Right kidney (tissue), 9 donors: ENCODE results near the gene IRAK3.

ENCODE experiments used
- DNase-seq: peaks from one replicate; pipeline ENCODE4 v3.0.0-alpha.2; 2016
- long read RNA-seq, 8 donors: transcript quantifications; one replicate each; lab custom pipeline, GENCODE V29; 2026

The IRAK3 gene, protein sequence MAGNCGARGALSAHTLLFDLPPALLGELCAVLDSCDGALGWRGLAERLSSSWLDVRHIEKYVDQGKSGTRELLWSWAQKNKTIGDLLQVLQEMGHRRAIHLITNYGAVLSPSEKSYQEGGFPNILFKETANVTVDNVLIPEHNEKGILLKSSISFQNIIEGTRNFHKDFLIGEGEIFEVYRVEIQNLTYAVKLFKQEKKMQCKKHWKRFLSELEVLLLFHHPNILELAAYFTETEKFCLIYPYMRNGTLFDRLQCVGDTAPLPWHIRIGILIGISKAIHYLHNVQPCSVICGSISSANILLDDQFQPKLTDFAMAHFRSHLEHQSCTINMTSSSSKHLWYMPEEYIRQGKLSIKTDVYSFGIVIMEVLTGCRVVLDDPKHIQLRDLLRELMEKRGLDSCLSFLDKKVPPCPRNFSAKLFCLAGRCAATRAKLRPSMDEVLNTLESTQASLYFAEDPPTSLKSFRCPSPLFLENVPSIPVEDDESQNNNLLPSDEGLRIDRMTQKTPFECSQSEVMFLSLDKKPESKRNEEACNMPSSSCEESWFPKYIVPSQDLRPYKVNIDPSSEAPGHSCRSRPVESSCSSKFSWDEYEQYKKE
- long read RNA-seq, donor 1 = 0 reads
- long read RNA-seq, donor 2 = 0 reads
- long read RNA-seq, donor 3 = 0 reads
- long read RNA-seq, donor 4 = 0 reads
- long read RNA-seq, donor 5 = 0 reads
- long read RNA-seq, donor 6 = 0 reads
- long read RNA-seq, donor 7 = 0 reads
- long read RNA-seq, donor 8 = 0 reads

DNA sequence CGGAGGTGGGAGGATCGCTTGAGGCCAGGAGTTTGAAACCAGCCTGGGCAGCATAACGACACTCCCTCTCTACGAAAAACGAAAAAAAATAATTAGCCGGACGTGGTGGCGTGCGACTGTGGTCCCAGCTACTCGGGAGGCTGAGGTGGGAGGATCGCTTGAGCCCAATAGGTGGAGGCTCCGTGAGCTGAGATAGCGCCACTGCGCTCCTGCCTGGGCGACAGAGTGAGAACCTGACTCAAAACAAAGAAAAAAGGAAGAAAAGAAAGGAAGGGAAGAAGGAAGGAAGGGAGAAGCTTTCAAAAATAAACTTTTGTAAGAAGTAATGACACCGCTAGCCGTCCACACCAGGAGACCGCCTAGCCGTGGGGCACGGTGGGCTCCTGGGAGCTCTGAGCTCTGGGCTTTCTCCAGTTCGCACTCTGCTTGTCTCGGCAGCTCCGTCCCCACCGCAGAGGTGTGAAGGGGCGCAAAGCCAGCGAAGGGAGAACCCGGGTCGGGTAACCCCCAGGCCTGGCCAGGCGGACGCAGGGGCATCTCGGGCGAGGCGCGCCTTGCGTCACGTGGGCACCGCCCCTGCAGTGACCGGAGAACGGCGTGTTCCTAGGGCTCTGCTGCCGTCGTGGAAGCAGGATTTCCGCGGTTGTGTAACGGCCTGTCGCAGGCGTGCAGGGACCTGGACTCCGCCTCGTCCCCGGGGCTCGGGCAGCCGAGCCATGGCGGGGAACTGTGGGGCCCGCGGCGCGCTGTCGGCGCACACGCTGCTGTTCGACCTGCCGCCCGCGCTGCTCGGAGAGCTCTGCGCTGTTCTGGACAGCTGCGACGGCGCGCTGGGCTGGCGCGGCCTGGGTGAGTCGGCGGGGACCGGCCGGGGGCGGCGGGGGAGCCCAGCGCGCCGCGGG, at the start of gene IRAK3:
Gene IRAK3 (plus strand): TSS at position 631 of the 902 bp plus-strand sequence. CDS start 86 bp downstream, at position 717.
- DNase-seq = peak; percentile 87

DNA sequence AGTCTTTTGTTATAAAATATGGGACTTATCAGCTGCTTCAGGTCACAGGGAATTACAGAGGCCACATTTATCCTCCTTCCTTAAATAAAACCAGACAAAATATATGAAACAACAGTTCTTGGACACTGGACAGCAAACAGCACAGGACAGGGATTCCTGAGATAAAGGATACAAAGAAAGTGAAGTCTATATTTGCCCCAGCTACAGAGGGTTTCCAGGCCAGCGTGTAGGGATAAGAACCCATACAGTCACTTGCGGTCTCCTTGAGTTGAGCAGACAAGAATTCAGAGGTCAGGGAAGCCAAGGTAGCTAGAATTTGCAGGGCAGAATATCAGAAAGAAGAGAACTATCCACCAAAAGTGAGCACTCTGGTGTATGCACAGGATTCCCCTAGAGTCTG, 49.7 kb upstream of the IRAK3 start:
- no peak for DNase-seq

DNA sequence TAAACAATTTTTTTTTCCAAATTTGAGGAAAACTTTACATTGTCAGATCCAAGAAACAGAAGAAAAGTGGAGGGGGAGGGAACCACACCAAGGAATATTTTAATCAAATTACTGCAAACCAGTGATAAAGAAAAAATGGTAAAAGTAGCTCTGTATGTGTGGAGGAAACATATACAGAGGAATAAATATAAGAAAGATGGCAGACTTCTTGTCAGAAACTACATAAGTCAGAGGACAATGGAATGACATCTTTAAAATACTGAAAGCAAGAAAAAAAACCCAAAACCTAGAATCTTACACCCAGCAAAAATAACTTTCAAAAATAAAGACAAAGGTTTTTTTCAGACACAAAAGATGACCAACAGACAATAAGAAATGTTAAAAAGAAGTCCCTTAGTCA, 48.3 kb upstream of the IRAK3 start:
- no peak for DNase-seq

GRCh38 chr12:66141299-66141698, 47.7 kb upstream of the IRAK3 start:
- DNase-seq = no peak

GRCh38 chr12:66142826-66143225, 46.2 kb upstream of the IRAK3 start:
- no peak for DNase-seq

- DNase-seq = no peak
Observed at GRCh38 chr12:66143868-66144267, 45.1 kb upstream of the IRAK3 start.

- DNase-seq = peak; percentile 13
Observed at GRCh38 chr12:66144791-66145754, 43.9 kb upstream of the IRAK3 start.

DNA sequence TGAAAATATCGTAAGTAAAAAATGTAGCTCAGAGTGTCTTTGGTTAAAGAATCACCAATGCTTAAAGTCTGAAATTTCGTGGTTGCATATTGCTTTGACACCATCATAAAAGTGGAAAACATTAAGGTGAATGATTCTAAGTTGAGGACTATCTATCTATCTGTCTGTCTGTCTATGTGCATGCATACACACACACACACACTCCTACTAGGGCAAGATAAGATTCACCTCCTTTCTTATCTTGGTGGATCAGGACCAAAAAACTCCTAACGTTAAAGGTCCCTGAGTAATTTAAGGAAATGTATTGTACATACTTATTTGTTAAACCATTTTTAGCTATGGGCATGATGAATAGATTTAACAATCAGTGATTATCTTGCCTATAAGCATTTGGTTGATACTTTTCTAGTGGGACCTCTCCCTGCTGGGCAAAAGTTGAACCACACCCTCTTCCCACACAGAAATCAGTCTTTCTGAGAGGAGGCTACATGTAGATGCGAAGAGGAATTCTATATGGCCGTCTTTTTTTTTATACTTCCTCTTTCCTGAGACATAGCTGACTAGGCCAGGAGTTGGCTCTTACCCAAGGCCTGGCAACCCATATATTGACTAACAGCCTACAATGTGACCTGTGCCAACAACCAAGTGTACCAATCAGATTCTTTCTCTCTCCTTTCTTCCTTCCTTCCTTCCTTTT, 39.2 kb upstream of the IRAK3 start:
- no peak for DNase-seq

- no peak for DNase-seq
Observed at GRCh38 chr12:66152732-66153131, 36.3 kb upstream of the IRAK3 start.

- no peak for DNase-seq
Observed at GRCh38 chr12:66154776-66155175, 34.2 kb upstream of the IRAK3 start.

DNA sequence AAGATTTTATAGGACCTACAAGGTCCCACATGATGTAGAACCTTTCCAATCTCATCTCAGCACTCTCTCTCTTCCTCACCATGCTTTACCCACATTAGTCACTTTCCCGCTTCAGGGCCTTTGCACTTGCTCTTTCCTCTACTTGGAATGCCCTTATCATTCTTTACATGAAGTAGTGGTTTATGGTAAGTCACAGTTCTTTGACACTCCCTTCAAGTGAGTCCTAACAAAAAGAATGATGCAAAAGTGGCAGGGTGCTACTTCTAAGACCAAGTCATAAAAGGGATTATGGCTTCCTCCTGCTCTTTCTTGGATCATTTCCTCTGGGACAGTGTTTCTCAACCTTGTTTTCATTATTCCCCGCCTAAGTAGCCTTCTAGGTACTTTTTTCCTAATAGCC, 32.4 kb upstream of the IRAK3 start:
- no peak for DNase-seq

GRCh38 chr12:66159123-66159522, 29.9 kb upstream of the IRAK3 start:
- no peak for DNase-seq

GRCh38 chr12:66160704-66161103, 28.3 kb upstream of the IRAK3 start:
- no peak for DNase-seq

DNA sequence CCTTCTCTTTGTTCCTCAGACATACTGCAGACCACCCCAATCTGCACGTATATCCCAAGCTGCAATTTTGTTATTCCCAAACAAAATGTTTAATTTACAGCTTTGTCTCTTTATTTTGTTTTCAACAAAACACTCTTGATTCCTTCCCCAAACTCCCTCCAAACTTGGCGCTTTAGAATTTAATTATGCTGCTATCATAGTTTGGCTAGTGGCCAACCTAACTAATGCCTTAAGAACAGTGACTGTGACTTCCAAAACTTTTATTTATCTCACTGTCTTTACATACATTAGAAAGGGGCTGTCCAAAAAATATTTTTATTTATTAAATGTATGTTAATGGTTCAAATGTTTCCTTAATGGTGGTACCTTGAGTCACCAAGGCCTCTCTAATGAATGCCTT, 26.3 kb upstream of the IRAK3 start:
- DNase-seq = no peak

DNA sequence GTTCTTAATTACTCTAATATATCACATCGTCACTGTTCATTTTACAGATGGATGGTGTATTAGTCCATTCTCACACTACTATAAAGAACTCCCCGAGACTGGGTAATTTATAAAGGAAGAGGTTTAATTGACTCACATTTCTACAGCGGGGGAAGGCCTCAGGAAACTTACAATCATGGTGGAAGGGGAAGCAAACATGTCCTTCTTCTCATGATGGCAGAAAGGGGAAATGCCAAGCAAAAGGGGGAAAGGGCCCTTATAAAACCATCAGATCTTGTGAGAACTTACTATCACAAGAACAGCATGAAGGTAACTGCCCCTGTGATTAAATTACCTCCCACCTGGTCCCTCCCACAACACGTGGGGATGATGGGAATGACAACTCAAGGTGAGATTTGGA, 25.7 kb upstream of the IRAK3 start:
- no peak for DNase-seq

DNA sequence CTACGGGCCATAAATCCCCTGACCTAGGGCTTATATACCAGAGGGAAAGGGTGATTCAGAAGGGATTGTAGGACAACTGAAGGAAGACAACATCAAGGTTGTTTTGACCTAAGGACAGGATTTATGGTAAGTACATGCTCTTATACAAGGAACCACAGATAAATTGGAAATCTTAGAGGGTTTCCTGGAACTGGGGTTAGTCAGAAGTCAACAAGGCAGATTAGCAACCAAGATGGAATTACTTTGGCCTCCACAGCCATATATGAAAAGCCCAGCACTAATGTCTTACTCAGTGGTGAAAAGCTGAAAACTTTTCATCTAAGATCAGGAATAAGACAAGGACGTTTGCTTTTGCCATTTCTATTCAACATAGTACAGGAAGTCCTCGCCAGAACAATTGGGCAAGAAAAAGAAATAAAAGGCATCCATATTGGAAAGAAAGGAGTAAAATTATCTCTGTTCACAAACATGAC, 24.6 kb upstream of the IRAK3 start:
- no peak for DNase-seq

DNA sequence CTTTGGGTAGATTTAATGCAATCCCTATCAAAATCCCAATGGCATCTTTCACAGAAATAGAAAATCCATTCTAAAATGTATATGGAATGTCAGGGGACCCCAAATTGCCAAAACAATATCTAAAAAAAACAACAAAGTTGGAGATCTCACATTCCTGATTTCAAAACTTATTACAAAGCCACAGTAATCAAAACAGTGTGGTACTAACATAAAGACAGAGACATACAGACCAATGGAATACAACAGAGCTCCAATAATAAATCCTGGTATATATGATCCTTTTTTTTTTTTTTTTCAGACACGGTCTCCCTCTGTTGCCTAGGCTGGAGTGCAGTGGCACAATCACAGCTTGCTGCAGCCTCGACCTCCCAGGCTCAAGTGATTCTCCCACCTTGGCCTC, 23.9 kb upstream of the IRAK3 start:
- no peak for DNase-seq

GRCh38 chr12:66166561-66166960, 22.5 kb upstream of the IRAK3 start:
- DNase-seq = no peak

GRCh38 chr12:66168410-66168809, 20.6 kb upstream of the IRAK3 start:
- no peak for DNase-seq
